Astrocyte (in vitro differentiated cells and primary cell): ENCODE measurements around the gene NPR2.
A peak's percentile ranks its signal among the peaks of the same experiment; 100 is the strongest.

Experiments
- EZH2 ChIP-seq: IDR thresholded peaks from 2 replicates; pipeline ENCODE4 v1.6.1; 2012; ENCODE audit warnings: mild to moderate bottlenecking, low read length, inconsistent platforms; ENCODE audit not compliant: insufficient read depth
- TF ChIP-seq, protein P1 (sequence below): IDR thresholded peaks from 2 replicates; pipeline ENCODE4 v1.5.1; 2011; ENCODE audit warnings: low read depth, mild to moderate bottlenecking, inconsistent platforms, low read length, moderate library complexity; ENCODE audit not compliant: insufficient read depth

- no peak for TF ChIP-seq EZH2
- TF ChIP-seq, protein P1, sequence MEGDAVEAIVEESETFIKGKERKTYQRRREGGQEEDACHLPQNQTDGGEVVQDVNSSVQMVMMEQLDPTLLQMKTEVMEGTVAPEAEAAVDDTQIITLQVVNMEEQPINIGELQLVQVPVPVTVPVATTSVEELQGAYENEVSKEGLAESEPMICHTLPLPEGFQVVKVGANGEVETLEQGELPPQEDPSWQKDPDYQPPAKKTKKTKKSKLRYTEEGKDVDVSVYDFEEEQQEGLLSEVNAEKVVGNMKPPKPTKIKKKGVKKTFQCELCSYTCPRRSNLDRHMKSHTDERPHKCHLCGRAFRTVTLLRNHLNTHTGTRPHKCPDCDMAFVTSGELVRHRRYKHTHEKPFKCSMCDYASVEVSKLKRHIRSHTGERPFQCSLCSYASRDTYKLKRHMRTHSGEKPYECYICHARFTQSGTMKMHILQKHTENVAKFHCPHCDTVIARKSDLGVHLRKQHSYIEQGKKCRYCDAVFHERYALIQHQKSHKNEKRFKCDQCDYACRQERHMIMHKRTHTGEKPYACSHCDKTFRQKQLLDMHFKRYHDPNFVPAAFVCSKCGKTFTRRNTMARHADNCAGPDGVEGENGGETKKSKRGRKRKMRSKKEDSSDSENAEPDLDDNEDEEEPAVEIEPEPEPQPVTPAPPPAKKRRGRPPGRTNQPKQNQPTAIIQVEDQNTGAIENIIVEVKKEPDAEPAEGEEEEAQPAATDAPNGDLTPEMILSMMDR, result peak; percentile 91
Observed at GRCh38 chr9:35790385-35791296, 750 bp upstream of the NPR2 start.
